Measurements from ENCODE around the gene C9. TPM values are rescaled to one million over a fixed set of nuclear protein-coding genes. Genes with fewer than 3 reads are reported as not detected.

C9 gene
- total RNA-seq (under 1 TPM in 1 of 4 donors, not detected in 3; 0.24 TPM), polyA plus RNA-seq (not detected)
- long read RNA-seq, donor 1: 0 reads
- long read RNA-seq, donor 2: 0 reads

DNA sequence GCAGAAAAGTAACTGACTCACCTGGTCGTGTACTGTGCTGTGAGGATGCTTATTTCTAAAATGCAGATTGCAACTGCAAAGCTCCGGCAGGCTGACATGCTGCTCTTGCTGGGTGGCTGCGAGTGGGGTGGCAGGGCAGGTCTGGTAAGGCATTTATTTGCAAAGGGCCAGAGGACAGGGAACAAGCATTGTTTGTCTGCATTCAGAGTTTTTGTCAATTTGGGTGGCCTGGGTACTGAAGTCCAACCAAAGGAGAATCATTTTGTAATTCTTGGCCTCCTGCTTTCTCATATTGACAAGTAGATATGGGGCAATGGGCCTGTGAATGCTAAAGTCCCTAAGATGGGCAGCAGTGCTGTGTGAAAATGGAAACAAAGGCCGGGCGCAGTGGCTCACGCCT lies at the start of gene C9:
Gene C9, minus strand, starts transcription at position 129 of the 400 bp plus-strand sequence. Its CDS starts 31 bp downstream, at position 98.
- no peaks in the 10 kb centered on the region for H3K27me3 ChIP-seq (ENCODE audit: insufficient read depth in 3 of 3, low read length in 2 of 3)
- no peaks in the 10 kb centered on the region for H3K4me1 ChIP-seq
- 75 to 76% (median 76%) methylated on average over 6 of the region's 6 CpGs for WGBS, 3 donors
- H3K9me3 ChIP-seq: no peaks in the 10 kb centered on the region
- ATAC-seq: no peak
- intact Hi-C loops (cut with DNase I): no loop called here
- DNase-seq: no peak
- TF ChIP-seq CTCF (IDR thresholded peaks at IDR 0.05): no peak
- no peaks in the 10 kb centered on the region for H3K36me3 ChIP-seq (ENCODE audit: insufficient read depth in 1 of 2, low read depth in 1 of 2)
- H3K27ac ChIP-seq: no peak within 1 kb of the TSS
- no peak within 1 kb of the TSS for H3K4me3 ChIP-seq

- Histone ChIP-seq H3K36me3 (ENCODE audit: insufficient read depth in 1 of 2, low read depth in 1 of 2) (no peaks in the 10 kb centered on the region), H3K27ac (no peak overlapping the region), H3K4me1 (peaks cover 24% of the 10 kb centered on the region), H3K9me3 (no peaks in the 10 kb centered on the region), H3K27me3 (ENCODE audit: insufficient read depth in 3 of 3, low read length in 2 of 3) (no peaks in the 10 kb centered on the region), H3K4me3 (no peak overlapping the region)
- intact Hi-C loops (cut with DNase I): loop anchor here in 1 of 2 donors (10.0 kb wide), 1 partner anchor 111 kb away; no protein-coding TSS in a partner anchor
- ATAC-seq (no peak), DNase-seq (no peak)
- TF ChIP-seq CTCF (IDR thresholded peaks at IDR 0.05): no peak
Observed at GRCh38 chr5:39413771-39414170, 49.5 kb upstream of the C9 start.

- WGBS, 3 donors: 62 to 73% (median 67%) methylated on average over 5 of the region's 5 CpGs
- TF ChIP-seq CTCF (IDR thresholded peaks at IDR 0.05): no peak
- Histone ChIP-seq H3K27me3 (ENCODE audit: insufficient read depth in 3 of 3, low read length in 2 of 3) (no peaks in the 10 kb centered on the region), H3K4me3 (no peak overlapping the region), H3K4me1 (peaks cover 24% of the 10 kb centered on the region), H3K36me3 (ENCODE audit: insufficient read depth in 1 of 2, low read depth in 1 of 2) (no peaks in the 10 kb centered on the region), H3K9me3 (no peaks in the 10 kb centered on the region), H3K27ac (no peak overlapping the region)
- ATAC-seq: no peak
- DNase-seq: no peak
- intact Hi-C loops (cut with DNase I): loop anchor here in 1 of 2 donors (10.0 kb wide), 1 partner anchor 112 kb away; no protein-coding TSS in a partner anchor
Observed at GRCh38 chr5:39412721-39413394, 48.6 kb upstream of the C9 start.

DNA sequence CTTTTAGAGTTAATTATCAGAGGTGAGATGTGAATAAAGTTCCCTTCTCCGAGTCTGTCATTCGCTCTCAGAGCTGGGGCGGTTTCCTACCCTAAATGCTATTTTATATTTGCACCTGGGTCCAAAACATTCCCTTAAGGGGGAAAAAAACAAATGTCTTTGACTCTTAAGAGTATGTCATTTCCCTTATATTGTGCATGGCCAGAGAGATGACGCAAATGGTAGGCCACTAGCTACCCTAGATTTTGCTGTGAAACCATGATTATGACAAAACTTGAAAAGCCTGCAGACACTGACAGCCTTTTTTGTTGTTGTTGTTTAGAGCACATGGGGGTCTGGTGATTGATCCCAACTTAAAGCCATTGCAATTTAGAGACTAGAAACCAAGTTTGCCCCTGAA lies 47.7 kb upstream of the C9 start:
- WGBS, 3 donors: 70 to 81% (median 80%) methylated on average over 4 of the region's 4 CpGs
- Histone ChIP-seq H3K4me1 (peaks cover 24% of the 10 kb centered on the region), H3K9me3 (no peaks in the 10 kb centered on the region), H3K27ac (peak overlapping the region; percentile 50), H3K27me3 (ENCODE audit: insufficient read depth in 3 of 3, low read length in 2 of 3) (no peaks in the 10 kb centered on the region), H3K36me3 (ENCODE audit: insufficient read depth in 1 of 2, low read depth in 1 of 2) (no peaks in the 10 kb centered on the region), H3K4me3 (no peak overlapping the region)
- DNase-seq (no peak), ATAC-seq (no peak)
- TF ChIP-seq CTCF (IDR thresholded peaks at IDR 0.05): no peak
- intact Hi-C loops (cut with DNase I): loop anchor here in 1 of 2 donors (10.0 kb wide), 1 partner anchor 113 kb away; no protein-coding TSS in a partner anchor

Measured in psoas muscle (tissue), 8 donors.